Activated T-helper 1 cell treated with anti-CD3 and anti-CD28 coated beads, Interleukin-12 subunit alpha, Interleukin-12 subunit beta, Interleukin-2, Interleukin-4 antibody, amounts not matched to agents 30 ng/mL and 10 ng/mL and 1 ng/mL, durations not matched to agents 14 hours and 24 hours and 36 hours (primary cell): ENCODE results near the gene NHSL1. TPM values are rescaled to one million over a fixed set of nuclear protein-coding genes. Genes with fewer than 3 reads are reported as not detected.

ENCODE experiments used
- DNase-seq: peaks from one replicate; pipeline ENCODE4 v3.0.0; 2021; ENCODE audit warnings: low spot score
- H3K27ac Mint-ChIP-seq: one replicate; pipeline ENCODE4 v1.8.0; 2021; ENCODE audit warnings: mild to moderate bottlenecking, mixed read lengths
- H3K27me3 Mint-ChIP-seq: one replicate; pipeline ENCODE4 v1.8.0; 2022; ENCODE audit warnings: mild to moderate bottlenecking, moderate library complexity, mixed read lengths; ENCODE audit not compliant: insufficient read depth
- H3K36me3 Mint-ChIP-seq: one replicate; pipeline ENCODE4 v1.8.0; 2021; ENCODE audit warnings: low read depth, mixed read lengths
- H3K4me1 Mint-ChIP-seq: one replicate; pipeline ENCODE4 v1.8.0; 2021; ENCODE audit warnings: low read depth, mixed read lengths
- H3K4me3 Mint-ChIP-seq: one replicate; pipeline ENCODE4 v1.8.0; 2021; ENCODE audit warnings: mild to moderate bottlenecking, moderate library complexity, mixed read lengths
- H3K9me3 Mint-ChIP-seq: one replicate; pipeline ENCODE4 v1.8.0; 2021; ENCODE audit warnings: mixed read lengths
- intact Hi-C: fragments of 100-400 bp; cut with micrococcal nuclease; formaldehyde crosslinking; loops from one replicate; pipeline ENCODE4 v1.15.1; 2024
- total RNA-seq: library from RNA; stranded (reverse); gene quantifications from 2 replicates; pipeline ENCODE4 v1.2.3, GENCODE V29; 2022

The NHSL1 gene
- total RNA-seq, 1 donor from 2014 or later = 0.49 TPM

- Mint-ChIP-seq H3K36me3 (no peaks in the 10 kb centered on the region), H3K9me3 (peaks cover 3% of the 10 kb centered on the region), H3K4me1 (peaks cover 22% of the 10 kb centered on the region), H3K27me3 (no peaks in the 10 kb centered on the region), H3K4me3 (peak overlapping the region; percentile 38), H3K27ac (peak overlapping the region; percentile 27)
- intact Hi-C loops = no loop called here
- no peak for DNase-seq
Measured at GRCh38 chr6:138456401-138456790, 42.9 kb downstream of the NHSL1 start.

DNA sequence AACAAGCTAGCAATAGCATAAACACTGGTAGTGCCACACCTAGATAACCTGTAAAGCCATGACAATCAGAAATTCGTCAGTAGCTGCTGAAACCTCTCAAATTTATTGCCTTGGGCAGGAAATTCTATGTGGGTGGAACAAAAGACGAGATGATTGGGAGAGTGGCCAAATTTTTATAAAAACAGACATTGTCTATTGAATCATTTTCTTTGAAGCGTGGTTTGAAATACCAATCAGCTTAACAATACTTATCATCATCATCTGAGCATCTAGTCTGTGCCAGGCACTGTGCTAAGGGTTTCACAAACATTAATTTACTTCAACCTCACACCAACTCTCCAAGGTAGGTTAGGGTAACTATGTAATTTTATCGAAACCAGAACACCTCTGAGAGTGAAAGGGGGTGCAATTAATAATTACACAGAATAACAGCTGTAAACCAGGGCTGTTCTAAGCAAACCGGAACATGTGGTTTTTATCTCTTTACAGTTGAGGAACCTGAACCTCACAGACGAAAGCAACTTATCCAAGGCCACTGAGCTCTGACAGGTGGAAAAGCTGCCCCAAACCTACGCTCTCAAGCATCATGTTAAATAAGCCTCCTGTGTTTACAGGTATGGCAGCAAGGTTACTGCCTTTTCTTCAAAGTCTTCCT is 43.4 kb downstream of the NHSL1 start:
- intact Hi-C loops = loop anchor here (1.0 to 2.0 kb wide), 2 partner anchors 45 to 137 kb away; no protein-coding TSS in a partner anchor
- DNase-seq = no peak

GRCh38 chr6:138454981-138455706 is 44.1 kb downstream of the NHSL1 start:
- DNase-seq = peak; percentile 46
- Mint-ChIP-seq H3K27me3 (no peaks in the 10 kb centered on the region), H3K27ac (peak overlapping the region; percentile 53), H3K4me3 (peak overlapping the region; percentile 6), H3K36me3 (no peaks in the 10 kb centered on the region), H3K9me3 (no peaks in the 10 kb centered on the region), H3K4me1 (peaks cover 22% of the 10 kb centered on the region)
- intact Hi-C loops = loop anchor here (1.0 to 2.0 kb wide), 2 partner anchors 44 to 138 kb away; no protein-coding TSS in a partner anchor

More for the DNA sequence above, 43.4 kb downstream of the NHSL1 start:
- H3K4me3 Mint-ChIP-seq = peak overlapping the region; percentile 38
- peak overlapping the region; percentile 27 for H3K27ac Mint-ChIP-seq
- H3K4me1 Mint-ChIP-seq = peaks cover 22% of the 10 kb centered on the region
- no peaks in the 10 kb centered on the region for H3K9me3 Mint-ChIP-seq
- no peaks in the 10 kb centered on the region for H3K27me3 Mint-ChIP-seq
- no peaks in the 10 kb centered on the region for H3K36me3 Mint-ChIP-seq

DNA sequence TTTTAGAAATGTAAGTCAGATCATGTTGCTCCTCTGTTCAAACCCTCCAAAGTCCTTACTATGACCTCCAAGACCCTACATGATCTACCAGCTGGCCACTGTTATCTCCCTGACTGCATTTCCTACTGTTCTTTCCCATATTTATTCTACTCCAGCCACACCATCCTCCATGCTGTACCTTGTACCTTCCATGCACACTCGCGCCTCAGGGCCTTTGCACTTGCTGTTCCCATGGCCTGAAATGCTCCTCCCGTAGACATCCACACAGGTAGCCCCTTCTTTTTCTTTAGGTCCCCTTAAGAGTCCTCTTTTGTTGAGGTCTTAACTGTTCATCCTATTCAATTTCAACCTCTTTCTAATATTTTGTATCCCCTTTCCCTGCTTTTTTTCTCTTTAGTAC is 48.3 kb downstream of the NHSL1 start:
- peaks cover 16% of the 10 kb centered on the region for H3K4me1 Mint-ChIP-seq
- H3K27ac Mint-ChIP-seq = no peak overlapping the region
- no peak for DNase-seq
- intact Hi-C loops = no loop called here
- H3K27me3 Mint-ChIP-seq = peaks cover 3% of the 10 kb centered on the region
- no peak overlapping the region for H3K4me3 Mint-ChIP-seq
- no peaks in the 10 kb centered on the region for H3K36me3 Mint-ChIP-seq
- H3K9me3 Mint-ChIP-seq = no peaks in the 10 kb centered on the region

DNA sequence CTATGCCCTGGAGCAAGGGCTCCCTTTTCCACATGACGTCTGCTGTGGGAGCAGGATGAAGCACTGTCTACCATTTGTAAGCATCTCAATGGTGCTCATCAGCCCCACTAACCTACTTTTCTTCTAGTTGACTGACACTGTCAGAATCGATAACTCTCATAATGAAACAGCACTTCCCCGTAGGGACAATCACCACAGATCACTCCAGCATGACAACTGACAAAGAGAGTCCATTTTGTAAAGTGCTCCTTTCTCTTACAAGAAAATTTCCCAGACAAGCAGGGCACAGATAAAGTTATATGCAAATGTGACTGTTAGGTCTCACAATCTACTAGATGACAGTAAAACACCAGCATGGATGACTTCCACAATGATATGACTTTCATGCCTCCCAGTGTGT is 48.8 kb downstream of the NHSL1 start:
- H3K4me1 Mint-ChIP-seq = peaks cover 10% of the 10 kb centered on the region
- no peaks in the 10 kb centered on the region for H3K9me3 Mint-ChIP-seq
- DNase-seq = no peak
- intact Hi-C loops = no loop called here
- no peak overlapping the region for H3K27ac Mint-ChIP-seq
- no peaks in the 10 kb centered on the region for H3K36me3 Mint-ChIP-seq
- no peak overlapping the region for H3K4me3 Mint-ChIP-seq
- H3K27me3 Mint-ChIP-seq = peaks cover 3% of the 10 kb centered on the region

DNA sequence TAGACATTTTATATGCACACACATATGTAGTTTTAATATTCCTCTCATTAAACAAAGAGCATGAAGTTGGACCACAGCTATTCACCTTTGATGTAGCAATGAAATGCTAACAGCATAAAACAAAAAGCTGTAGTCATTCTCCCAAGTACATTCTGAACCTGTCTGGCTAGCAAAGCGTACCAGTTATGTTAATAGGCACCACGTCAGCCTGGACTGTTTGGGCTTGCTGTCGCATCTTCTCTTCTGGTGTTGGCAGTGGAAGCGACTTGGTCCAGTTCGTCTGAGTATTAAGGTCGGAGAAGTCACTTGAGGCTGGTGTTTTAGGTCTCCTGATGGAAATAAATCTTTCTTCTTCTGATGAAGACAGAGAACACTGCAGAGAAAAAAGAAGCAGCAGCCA is 52.5 kb downstream of the NHSL1 start:
- intact Hi-C loops = no loop called here
- Mint-ChIP-seq H3K27ac (no peak overlapping the region), H3K9me3 (no peaks in the 10 kb centered on the region), H3K4me3 (no peak overlapping the region), H3K27me3 (peaks cover 3% of the 10 kb centered on the region), H3K4me1 (no peaks in the 10 kb centered on the region), H3K36me3 (no peaks in the 10 kb centered on the region)
- DNase-seq = no peak

DNA sequence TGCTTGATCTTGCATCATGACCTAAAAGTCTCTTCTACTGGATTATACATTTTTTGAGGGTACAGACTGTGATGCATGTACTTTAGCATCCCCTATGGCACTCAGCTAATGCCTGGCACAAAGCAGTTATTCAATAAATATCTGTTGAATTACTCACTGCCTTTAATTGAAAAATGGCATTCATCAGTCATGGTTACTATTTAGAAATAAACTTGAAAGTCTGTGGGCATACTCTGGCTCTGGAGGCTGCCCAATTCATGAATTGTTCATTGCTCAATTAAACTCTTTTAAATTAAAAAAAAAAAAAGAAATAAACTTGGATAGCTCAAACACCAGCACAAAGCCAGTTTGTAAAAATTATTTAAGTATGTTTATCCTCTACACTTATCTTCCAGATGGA is 55.3 kb downstream of the NHSL1 start:
- Mint-ChIP-seq H3K4me3 (no peak overlapping the region), H3K27me3 (peaks cover 3% of the 10 kb centered on the region), H3K27ac (no peak overlapping the region), H3K4me1 (no peaks in the 10 kb centered on the region), H3K36me3 (no peaks in the 10 kb centered on the region), H3K9me3 (no peaks in the 10 kb centered on the region)
- no peak for DNase-seq
- intact Hi-C loops = no loop called here

- no peaks in the 10 kb centered on the region for H3K36me3 Mint-ChIP-seq
- H3K27me3 Mint-ChIP-seq = peaks cover 3% of the 10 kb centered on the region
- intact Hi-C loops = no loop called here
- no peak overlapping the region for H3K4me3 Mint-ChIP-seq
- no peak overlapping the region for H3K27ac Mint-ChIP-seq
- no peaks in the 10 kb centered on the region for H3K9me3 Mint-ChIP-seq
- DNase-seq = no peak
- no peaks in the 10 kb centered on the region for H3K4me1 Mint-ChIP-seq
Measured at GRCh38 chr6:138442663-138443062, 56.6 kb downstream of the NHSL1 start.

GRCh38 chr6:138441965-138442364 is 57.3 kb downstream of the NHSL1 start:
- no peaks in the 10 kb centered on the region for H3K4me1 Mint-ChIP-seq
- no peaks in the 10 kb centered on the region for H3K36me3 Mint-ChIP-seq
- no peaks in the 10 kb centered on the region for H3K9me3 Mint-ChIP-seq
- no peak for DNase-seq
- H3K4me3 Mint-ChIP-seq = no peak overlapping the region
- H3K27ac Mint-ChIP-seq = no peak overlapping the region
- peaks cover 3% of the 10 kb centered on the region for H3K27me3 Mint-ChIP-seq
- intact Hi-C loops = no loop called here

- no peak overlapping the region for H3K27ac Mint-ChIP-seq
- H3K4me3 Mint-ChIP-seq = no peak overlapping the region
- DNase-seq = no peak
- H3K4me1 Mint-ChIP-seq = no peaks in the 10 kb centered on the region
- H3K9me3 Mint-ChIP-seq = no peaks in the 10 kb centered on the region
- intact Hi-C loops = no loop called here
- H3K27me3 Mint-ChIP-seq = no peaks in the 10 kb centered on the region
- no peaks in the 10 kb centered on the region for H3K36me3 Mint-ChIP-seq
Measured at GRCh38 chr6:138440758-138441357, 58.4 kb downstream of the NHSL1 start.

GRCh38 chr6:138440296-138440695 is 59.0 kb downstream of the NHSL1 start:
- no peak for DNase-seq
- no peak overlapping the region for H3K27ac Mint-ChIP-seq
- H3K9me3 Mint-ChIP-seq = no peaks in the 10 kb centered on the region
- no peaks in the 10 kb centered on the region for H3K4me1 Mint-ChIP-seq
- H3K4me3 Mint-ChIP-seq = no peak overlapping the region
- no peaks in the 10 kb centered on the region for H3K36me3 Mint-ChIP-seq
- H3K27me3 Mint-ChIP-seq = no peaks in the 10 kb centered on the region
- intact Hi-C loops = no loop called here

DNA sequence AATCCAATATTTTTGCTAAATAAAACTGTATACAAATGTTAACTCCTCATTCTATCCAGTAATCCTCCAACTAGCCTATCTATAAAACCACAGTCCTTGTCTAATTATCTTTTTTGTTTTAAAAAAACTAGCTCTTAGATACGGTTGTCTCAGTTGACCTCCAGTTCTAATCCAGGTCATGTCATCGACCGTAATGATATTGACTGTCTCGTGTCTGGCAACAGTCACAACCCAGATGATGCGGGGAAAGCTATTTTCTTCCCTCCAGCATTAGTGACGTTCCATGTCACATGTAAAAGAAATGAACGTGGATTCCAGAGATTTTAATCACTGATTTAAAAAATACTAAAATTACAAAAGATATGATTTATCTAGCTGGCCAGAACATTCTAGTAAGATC is 59.7 kb downstream of the NHSL1 start:
- intact Hi-C loops = no loop called here
- H3K36me3 Mint-ChIP-seq = no peaks in the 10 kb centered on the region
- no peaks in the 10 kb centered on the region for H3K27me3 Mint-ChIP-seq
- H3K27ac Mint-ChIP-seq = no peak overlapping the region
- H3K9me3 Mint-ChIP-seq = no peaks in the 10 kb centered on the region
- no peak overlapping the region for H3K4me3 Mint-ChIP-seq
- H3K4me1 Mint-ChIP-seq = no peaks in the 10 kb centered on the region
- no peak for DNase-seq

DNA sequence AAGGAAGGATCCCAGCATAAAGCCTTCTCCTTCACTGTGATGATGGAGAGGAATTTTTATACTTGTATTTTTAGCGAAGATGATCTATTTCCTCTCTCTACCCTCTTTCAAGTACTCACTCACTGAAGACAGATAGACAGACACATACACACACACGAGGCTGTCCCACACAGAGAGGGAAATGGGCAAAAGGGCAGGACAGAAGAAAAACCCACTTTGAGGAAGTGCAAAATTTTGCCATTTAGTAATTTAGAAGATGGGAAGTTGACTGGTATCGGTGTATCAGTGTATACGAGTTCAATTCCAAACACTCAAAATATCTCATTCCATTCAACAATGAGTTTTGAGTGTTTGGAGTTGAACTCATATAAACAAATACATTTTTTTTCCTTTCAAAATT is 64.4 kb downstream of the NHSL1 start:
- Mint-ChIP-seq H3K4me1 (no peaks in the 10 kb centered on the region), H3K27me3 (peaks cover 1% of the 10 kb centered on the region), H3K36me3 (no peaks in the 10 kb centered on the region), H3K4me3 (no peak overlapping the region), H3K9me3 (no peaks in the 10 kb centered on the region), H3K27ac (no peak overlapping the region)
- intact Hi-C loops = no loop called here
- DNase-seq = no peak
